K562 (cell line): ENCODE data around the gene FOSL1. TPM values are rescaled to one million over a fixed set of nuclear protein-coding genes. Genes with fewer than 3 reads are reported as not detected.
A peak's percentile ranks its signal among the peaks of the same experiment; 100 is the strongest.

Experiments
- BDP1 ChIP-seq: IDR thresholded peaks from 3 replicates; pipeline ENCODE4 v1.6.1; 2011; ENCODE audit not compliant: insufficient read length, insufficient read depth
- BRF2 ChIP-seq: IDR thresholded peaks from 3 replicates; pipeline ENCODE4 v1.6.1; 2011; ENCODE audit warnings: borderline replicate concordance, mild to moderate bottlenecking; ENCODE audit not compliant: insufficient read length, insufficient read depth
- C11orf30 ChIP-seq: fragments of 450-650 bp; IDR thresholded peaks from 2 replicates; pipeline ENCODE4 v1.6.1; 2016; ENCODE audit warnings: low read depth, mild to moderate bottlenecking
- CBX1 ChIP-seq: sonication (generic); IDR thresholded peaks from 2 replicates; pipeline ENCODE4 v1.6.1; 2016; ENCODE audit warnings: antibody characterized with exemption, low read depth, mild to moderate bottlenecking
- COPS2 ChIP-seq: fragments of 450-650 bp; conservative IDR thresholded peaks from 2 replicates; pipeline ENCODE4 v1.6.1; 2016; ENCODE audit warnings: mild to moderate bottlenecking, moderate library complexity
- DEAF1 ChIP-seq: fragments of 450-650 bp; formaldehyde crosslinking; IDR thresholded peaks from 2 replicates; pipeline ENCODE4 v1.4.0; 2020; ENCODE audit warnings: mild to moderate bottlenecking, moderate library complexity
- DIDO1 ChIP-seq: fragments of 450-650 bp; IDR thresholded peaks from 2 replicates; pipeline ENCODE4 v1.6.1; 2016; ENCODE audit warnings: low read depth, missing biosample characterization, missing genetic modification characterization
- E2F1 ChIP-seq: sonication (generic); formaldehyde crosslinking; IDR thresholded peaks from 2 replicates; pipeline ENCODE4 v1.8.1; 2023; ENCODE audit warnings: mild to moderate bottlenecking, missing genetic modification reagents, moderate library complexity
- ETV5 ChIP-seq: sonication (generic); formaldehyde crosslinking; IDR thresholded peaks from 2 replicates; pipeline ENCODE4 v1.4.0; 2020; ENCODE audit warnings: low read depth, mild to moderate bottlenecking, missing genetic modification reagents
- FOXK2 ChIP-seq, 2 experiments: fragments of 450-650 bp; IDR thresholded peaks in 1 of 2; conservative IDR thresholded peaks in 1 of 2; 2 replicates each; pipeline ENCODE4 v1.6.1; 2016; ENCODE audit warnings: low read depth in 2 of 2, mild to moderate bottlenecking in 1 of 2
- GABPB1 ChIP-seq: sonication (generic); formaldehyde crosslinking; IDR thresholded peaks from 2 replicates; pipeline ENCODE4 v1.8.0; 2022; ENCODE audit warnings: mild to moderate bottlenecking, missing genetic modification reagents
- HDAC3 ChIP-seq: fragments of 450-650 bp; IDR thresholded peaks from 2 replicates; pipeline ENCODE4 v1.6.1; 2018; ENCODE audit warnings: borderline replicate concordance, mild to moderate bottlenecking, moderate library complexity; ENCODE audit not compliant: partially characterized antibody
- LCOR ChIP-seq: sonication (generic); formaldehyde crosslinking; IDR thresholded peaks from 2 replicates; pipeline ENCODE4 v1.8.0; 2022; ENCODE audit warnings: mild to moderate bottlenecking, missing genetic modification reagents
- PCBP2 ChIP-seq: fragments of 200-400 bp; formaldehyde crosslinking; IDR thresholded peaks from 2 replicates; pipeline ENCODE4 v1.6.1; 2018; ENCODE audit warnings: low read length, low read depth, mild to moderate bottlenecking, moderate library complexity; ENCODE audit not compliant: poor library complexity, severe bottlenecking
- POLR2AphosphoS5 ChIP-seq: IDR thresholded peaks from 2 replicates; pipeline ENCODE4 v1.6.1; 2011; ENCODE audit warnings: mild to moderate bottlenecking, low read depth, low read length, moderate library complexity; ENCODE audit not compliant: control insufficient read depth, insufficient read depth
- SNAPC5 ChIP-seq: fragments of 250-450 bp; sonication (Bioruptor Pico); IDR thresholded peaks from 2 replicates; pipeline ENCODE4 v1.8.0; 2021; ENCODE audit warnings: moderate library complexity, mild to moderate bottlenecking, inconsistent platforms
- TRIM24 ChIP-seq, 2 experiments: fragments of 450-650 bp; IDR thresholded peaks; 2 replicates each; pipeline ENCODE4 v1.6.1; 2016
- TRIM28 ChIP-seq: fragments of 450-650 bp; IDR thresholded peaks from 2 replicates; pipeline ENCODE4 v1.6.1; 2017
- ZEB2 ChIP-seq: fragments of 450-650 bp; IDR thresholded peaks from 2 replicates; pipeline ENCODE4 v1.6.1; 2016
- ZNF12 ChIP-seq: sonication (generic); formaldehyde crosslinking; IDR thresholded peaks from 2 replicates; pipeline ENCODE4 v1.4.0; 2020; ENCODE audit warnings: mild to moderate bottlenecking, missing genetic modification reagents
- ZNF224 ChIP-seq: sonication (generic); formaldehyde crosslinking; IDR thresholded peaks from 2 replicates; pipeline ENCODE4 v1.8.0; 2022; ENCODE audit warnings: mild to moderate bottlenecking, missing genetic modification reagents
- ZNF354B ChIP-seq: fragments of 250-450 bp; sonication (Bioruptor Pico); IDR thresholded peaks from 2 replicates; pipeline ENCODE4 v1.4.0; 2020
- ZNF561 ChIP-seq: fragments of 450-650 bp; formaldehyde crosslinking; conservative IDR thresholded peaks from 2 replicates; pipeline ENCODE4 v1.4.0; 2020; ENCODE audit warnings: mild to moderate bottlenecking, moderate library complexity
- polyA plus RNA-seq, 8 experiments: library from polyadenylated mRNA; depleted of rRNA in 4 of 8; stranded (reverse) in 5 of 8; unstranded in 3 of 8; fragments of >200 nt; fragmentation: Nextera tagmentation in 2 of 8; fragmentation: Illumina TruSeq in 1 of 8; extraction: Ambion mirVana in 2 of 8; extraction: Trizol in 1 of 8; gene quantifications; 2 replicates each; pipeline versions ENCODE4 v1.2.1 to v1.2.3, GENCODE V29; 2011 to 2014; ENCODE audit warnings: inconsistent platforms in 1 of 8, missing spikeins in 1 of 8
- total RNA-seq, 7 experiments: library from RNA; depleted of rRNA in 6 of 7; stranded (reverse); fragments of >200 nt in 6 of 7; fragmentation: Illumina TruSeq in 2 of 7; extraction: Trizol in 2 of 7; gene quantifications; 2 replicates each; pipeline versions ENCODE4 v1.2.1 to v1.2.3, GENCODE V29; 2011 to 2021; ENCODE audit warnings: low replicate concordance in 1 of 7

The FOSL1 gene
- total and polyA plus RNA-seq, 9 of the 15 experiments (the other 6 are each of a cell fraction or from before 2014, with no cell fraction given), result 3.5 to 39.6 (median 10.0) TPM

- TF ChIP-seq COPS2 (no peak), BDP1 (no peak), ZNF354B (CRISPR knock-in tag) (no peak), BRF2 (no peak), TRIM24 (IDR thresholded peaks at IDR 0.05) (no peak), ZNF224 (CRISPR knock-in tag) (no peak), DEAF1 (no peak), CBX1 (peak; percentile 76; the same call in 1 of the 2 replicates), SNAPC5 (CRISPR knock-in tag) (no peak), FOXK2 (conservative IDR thresholded peaks at IDR 0.05 in 1 of 2, IDR thresholded peaks at IDR 0.05 in 1 of 2; ENCODE audit: low read depth in 2 of 2) (peak in 1 of 2 experiments; percentile 98; a peak in 2 of 4 replicates), E2F1 (CRISPR knock-in tag) (peak; percentile 44; the same call in 1 of the 2 replicates), ETV5 (CRISPR knock-in tag) (peak; percentile 64; the same call in 1 of the 2 replicates), PCBP2 (no peak), HDAC3 (no peak), LCOR (CRISPR knock-in tag) (no peak), GABPB1 (CRISPR knock-in tag) (no peak), C11orf30 (no peak), POLR2AphosphoS5 (peak; percentile 97), TRIM28 (no peak), DIDO1 (tag) (no peak), ZNF12 (no peak), ZEB2 (peak; percentile 91), ZNF561 (no peak)
These were observed at the start of gene FOSL1 (continued) for GRCh38 chr11:65900125-65900898.
